Endothelial cell of umbilical vein (primary cell): ENCODE data around the gene TCF7L2. TPM values are rescaled to one million over a fixed set of nuclear protein-coding genes. Genes with fewer than 3 reads are reported as not detected.
A peak's percentile ranks its signal among the peaks of the same experiment; 100 is the strongest.

Experiments
- BruUV-seq: library from RNA; stranded (reverse); fragments of 400-500 nt; replicated peaks from 2 replicates; lab custom pipeline; 2021; lab: Mats Ljungman, UMichigan
- CTCF ChIA-PET: fragments of 300-600, 350-600 bp; sonication (Branson Sonifier 250); formaldehyde crosslinking; loops from one replicate; lab custom pipeline; 2021; ENCODE audit warnings: antibody characterized with exemption, inconsistent platforms; lab: Charles Lee
- POLR2A ChIA-PET: fragments of 300-600, 350-600 bp; sonication (Branson Sonifier 250); formaldehyde crosslinking; loops from one replicate; lab custom pipeline; 2021; ENCODE audit warnings: antibody characterized with exemption, inconsistent platforms; lab: Charles Lee
- DNase-seq: peaks from one replicate; pipeline ENCODE4 v3.0.0-alpha.2; 2011; ENCODE audit warnings: low read depth, low spot score
- FAIRE-seq: peaks from 2 replicates; lab custom pipeline; 2011; peaks lifted over from hg19 to GRCh38; lab: Jason Lieb, UNC
- H2AFZ ChIP-seq: 2 replicates; pipeline ENCODE4 v1.6.0; 2012; ENCODE audit warnings: low read depth, low read length, control low read depth, inconsistent platforms
- H3K27ac ChIP-seq: 2 replicates; pipeline ENCODE4 v1.5.1; 2011; ENCODE audit warnings: low read depth, mild to moderate bottlenecking, control low read depth, low read length, moderate library complexity; ENCODE audit not compliant: insufficient read depth
- H3K27me3 ChIP-seq, 2 experiments: 2 replicates each; pipeline versions ENCODE4 v1.6.0 to v1.6.1; 2011; ENCODE audit warnings: low read length in 2 of 2, mixed read lengths in 1 of 2; ENCODE audit not compliant: control insufficient read depth in 2 of 2, insufficient read depth in 2 of 2
- H3K36me3 ChIP-seq, 2 experiments: 2 replicates in 1 of 2; 3 replicates in 1 of 2; pipeline ENCODE4 v1.5.1; 2011; ENCODE audit warnings: low read length in 2 of 2, mild to moderate bottlenecking in 1 of 2, moderate library complexity in 1 of 2; ENCODE audit not compliant: control insufficient read depth in 2 of 2, insufficient read depth in 2 of 2; ENCODE audit errors: extremely low read depth in 1 of 2
- H3K4me1 ChIP-seq: 3 replicates; pipeline ENCODE4 v1.5.1; 2011; ENCODE audit warnings: mild to moderate bottlenecking, low read length; ENCODE audit not compliant: control insufficient read depth, insufficient read depth; ENCODE audit errors: extremely low read depth
- H3K4me2 ChIP-seq: 2 replicates; pipeline ENCODE4 v1.6.1; 2011; ENCODE audit warnings: low read length, control low read depth, mixed read lengths; ENCODE audit not compliant: insufficient read depth
- H3K4me3 ChIP-seq, 3 experiments: fragments of 200-600 bp in 1 of 3; sonication (generic), shearing (Covaris generic) in 1 of 3; replicated peaks in 1 of 3; 2 replicates each; pipeline ENCODE4 v1.5.1; 2011 to 2016; ENCODE audit warnings: control low read depth in 3 of 3, low read length in 3 of 3, mild to moderate bottlenecking in 2 of 3, inconsistent platforms in 1 of 3, low read depth in 1 of 3, moderate library complexity in 1 of 3; ENCODE audit not compliant: insufficient read depth in 1 of 3
- H3K79me2 ChIP-seq: 2 replicates; pipeline ENCODE4 v1.6.0; 2012; ENCODE audit warnings: low read length, inconsistent platforms; ENCODE audit not compliant: control insufficient read depth, insufficient read depth
- H3K9ac ChIP-seq: replicated peaks from 2 replicates; pipeline ENCODE3; 2011; ENCODE audit warnings: low read length, control low read depth; ENCODE audit not compliant: insufficient read depth; ENCODE audit errors: extremely low read depth
- H3K9me1 ChIP-seq: replicated peaks from 3 replicates; pipeline ENCODE4 v1.6.0; 2011; ENCODE audit warnings: mild to moderate bottlenecking, low read length; ENCODE audit not compliant: control insufficient read depth, insufficient read depth; ENCODE audit errors: extremely low read depth
- H3K9me3 ChIP-seq: replicated peaks from 2 replicates; pipeline ENCODE4 v1.5.1; 2012; ENCODE audit warnings: low read length, inconsistent platforms; ENCODE audit not compliant: control insufficient read depth, insufficient read depth
- H4K20me1 ChIP-seq: replicated peaks from 2 replicates; pipeline ENCODE3; 2011; ENCODE audit warnings: mild to moderate bottlenecking, low read length; ENCODE audit not compliant: control insufficient read depth, insufficient read depth; ENCODE audit errors: extremely low read depth
- CTCF ChIP-seq, 2 donors: IDR thresholded peaks; 1 replicate in 1 of 2; 2 replicates in 1 of 2; pipeline ENCODE4 v1.5.1; 2011; ENCODE audit warnings: low read length in 2 of 2, mild to moderate bottlenecking in 2 of 2, moderate library complexity in 2 of 2, control low read depth in 1 of 2, inconsistent platforms in 1 of 2, low read depth in 1 of 2; ENCODE audit not compliant: insufficient read depth in 1 of 2; ENCODE audit errors: extremely low read depth in 1 of 2
- EZH2 ChIP-seq: IDR thresholded peaks from 2 replicates; pipeline ENCODE4 v1.6.1; 2012; ENCODE audit warnings: borderline replicate concordance, low read depth, mild to moderate bottlenecking, moderate library complexity, low read length, inconsistent platforms; ENCODE audit not compliant: severe bottlenecking
- FOS ChIP-seq: IDR thresholded peaks from 2 replicates; pipeline ENCODE4 v1.6.1; 2011; ENCODE audit warnings: mild to moderate bottlenecking, low read length, moderate library complexity, borderline replicate concordance; ENCODE audit not compliant: insufficient read depth
- GATA2 ChIP-seq: IDR thresholded peaks from 2 replicates; pipeline ENCODE4 v1.7.0; 2011; ENCODE audit warnings: low read depth, mild to moderate bottlenecking, moderate library complexity, mixed read lengths, low read length; ENCODE audit not compliant: insufficient read length, insufficient read depth
- JUN ChIP-seq: IDR thresholded peaks from 2 replicates; pipeline ENCODE4 v1.6.1; 2011; ENCODE audit warnings: borderline replicate concordance, low read depth; ENCODE audit not compliant: insufficient read length, insufficient read depth
- MYC ChIP-seq: IDR thresholded peaks from one replicate; pipeline ENCODE4 v1.6.1; 2011; ENCODE audit warnings: mild to moderate bottlenecking, low read depth, low read length
- POLR2A ChIP-seq: IDR thresholded peaks from 2 replicates; pipeline ENCODE4 v1.6.1; 2012; ENCODE audit warnings: low read depth, mild to moderate bottlenecking, control low read depth, low read length
- dilution Hi-C: fragments of 300-500 bp; cut with MboI; formaldehyde crosslinking; loops from one replicate; pipeline ENCODE4 v1.15.0; 2019; ENCODE audit warnings: low sequenced_read_pairs; ENCODE audit not compliant: extremely low pct_ligation_motif_present
- intact Hi-C: fragments of 100-400 bp; cut with micrococcal nuclease; formaldehyde crosslinking; loops from one replicate; pipeline ENCODE4 v1.10.0; 2022
- polyA plus RNA-seq, 4 experiments: library from polyadenylated mRNA; depleted of rRNA in 3 of 4; stranded (reverse) in 3 of 4; unstranded in 1 of 4; fragments of >200 nt; gene quantifications; 2 replicates each; pipeline versions ENCODE4 v1.2.1 to v1.2.3, GENCODE V29; 2011 to 2012; ENCODE audit warnings: missing spikeins in 1 of 4
- total RNA-seq: library from RNA; stranded (reverse); gene quantifications from 2 replicates; pipeline ENCODE4 v1.2.3, GENCODE V29; 2021

TCF7L2 gene
- total and polyA plus RNA-seq, 2 donors (not counting 3 experiments of a cell fraction or from before 2014, with no cell fraction given): 9.9 to 21.8 TPM

- H2AFZ ChIP-seq: no peak overlapping the region
- no peaks in the 10 kb centered on the region for H4K20me1 ChIP-seq
- TF ChIP-seq JUN (no peak), POLR2A (no peak), FOS (peak; percentile 71), EZH2 (no peak), GATA2 (no peak), CTCF (IDR thresholded peaks at IDR 0.05; ENCODE audit: extremely low read depth in 1 of 2, insufficient read depth in 1 of 2, low read depth in 1 of 2, low read length in 2 of 2) (no peak), MYC (no peak)
- POLR2A ChIA-PET: no interaction called here
- H3K27me3 ChIP-seq: no peaks in the 10 kb centered on the region
- H3K9ac ChIP-seq: no peak overlapping the region
- no TSS peak for BruUV-seq
- H3K9me1 ChIP-seq: no peaks in the 10 kb centered on the region
- no peak overlapping the region for H3K27ac ChIP-seq
- H3K4me3 ChIP-seq: no peak overlapping the region
- peaks cover 37% of the 10 kb centered on the region for H3K79me2 ChIP-seq
- DNase-seq: peak; percentile 29
- H3K4me2 ChIP-seq: no peak overlapping the region
- no peaks in the 10 kb centered on the region for H3K36me3 ChIP-seq
- H3K4me1 ChIP-seq: peaks cover 22% of the 10 kb centered on the region
- no peak for FAIRE-seq
- intact Hi-C loops (no loop called here), dilution Hi-C loops (no loop called here)
- no peaks in the 10 kb centered on the region for H3K9me3 ChIP-seq
- CTCF ChIA-PET: interaction anchor here (1.3 to 1.5 kb wide), 3 partner anchors 11 to 159 kb away, joined by 5 to 7 read pairs (median 6); no protein-coding TSS in a partner anchor
Measured at GRCh38 chr10:112967200-112967599, 17.2 kb downstream of the TCF7L2 start.
